SJCRH30 (cell line): ENCODE data around the gene SMTNL2. TPM values are rescaled to one million over a fixed set of nuclear protein-coding genes. Genes with fewer than 3 reads are reported as not detected.
"Not testable (repeated sequence)": the region's sequence is repeated elsewhere in the genome, so short reads cannot be mapped to it uniquely, and the experiment has no call there.

Experiments
- DNase-seq, 2 experiments: peaks; one replicate each; pipeline ENCODE4 v3.0.0-alpha.2; 2015 to 2020
- H3K27ac ChIP-seq: fragments of 250-450 bp; sonication (Bioruptor Pico); 2 replicates; pipeline ENCODE4 v1.5.1; 2020; ENCODE audit warnings: mild to moderate bottlenecking, moderate library complexity
- H3K27me3 ChIP-seq: fragments of 250-450 bp; sonication (Bioruptor Pico); 2 replicates; pipeline ENCODE4 v1.5.1; 2020; ENCODE audit warnings: mild to moderate bottlenecking, moderate library complexity
- H3K36me3 ChIP-seq: fragments of 250-450 bp; sonication (Bioruptor Pico); 2 replicates; pipeline ENCODE4 v1.5.1; 2020; ENCODE audit warnings: mild to moderate bottlenecking, moderate library complexity
- H3K4me1 ChIP-seq: fragments of 250-450 bp; sonication (Bioruptor Pico); 2 replicates; pipeline ENCODE4 v1.5.1; 2020; ENCODE audit warnings: mild to moderate bottlenecking, moderate library complexity
- H3K4me3 ChIP-seq: fragments of 250-450 bp; sonication (Bioruptor Pico); 2 replicates; pipeline ENCODE4 v1.5.1; 2020; ENCODE audit warnings: mild to moderate bottlenecking, moderate library complexity
- H3K9me3 ChIP-seq: fragments of 250-450 bp; sonication (Bioruptor Pico); replicated peaks from 2 replicates; pipeline ENCODE4 v1.5.1; 2020; ENCODE audit warnings: mild to moderate bottlenecking, moderate library complexity
- total RNA-seq: library from RNA; depleted of rRNA; stranded (reverse); fragments of >200 nt; shearing (Covaris generic); gene quantifications from 2 replicates; pipeline ENCODE4 v1.2.3, GENCODE V29; 2014; rRNA removed

The SMTNL2 gene
- total RNA-seq, 1 experiment from 2014 or later, result not detected

GRCh38 chr17:4648741-4649140 lies 64.4 kb downstream of the SMTNL2 start:
- Histone ChIP-seq H3K9me3 (no peaks in the 10 kb centered on the region), H3K27ac (no peak overlapping the region), H3K4me3 (no peak overlapping the region), H3K36me3 (no peaks in the 10 kb centered on the region), H3K27me3 (no peaks in the 10 kb centered on the region), H3K4me1 (peaks cover 17% of the 10 kb centered on the region; the same call in 1 of the 2 replicates)
- peak; percentile 33 to 65 for DNase-seq

GRCh38 chr17:4652997-4653396 lies 68.7 kb downstream of the SMTNL2 start:
- H3K4me1 ChIP-seq, result peaks cover 15% of the 10 kb centered on the region; the same call in 1 of the 2 replicates
- H3K27me3 ChIP-seq, result no peaks in the 10 kb centered on the region
- H3K4me3 ChIP-seq, result no peak overlapping the region
- no peak for DNase-seq
- H3K36me3 ChIP-seq, result no peaks in the 10 kb centered on the region
- no peaks in the 10 kb centered on the region for H3K9me3 ChIP-seq
- no peak overlapping the region for H3K27ac ChIP-seq

- not testable (repeated sequence) for H3K36me3 ChIP-seq, H3K27ac ChIP-seq, H3K4me1 ChIP-seq, H3K9me3 ChIP-seq, H3K4me3 ChIP-seq, DNase-seq, H3K27me3 ChIP-seq
These were observed 71.6 kb downstream of the SMTNL2 start for GRCh38 chr17:4655933-4656332.

- no peaks in the 10 kb centered on the region for H3K27me3 ChIP-seq
- H3K4me1 ChIP-seq, result no peaks in the 10 kb centered on the region
- H3K36me3 ChIP-seq, result no peaks in the 10 kb centered on the region
- H3K27ac ChIP-seq, result no peak overlapping the region
- no peak for DNase-seq
- H3K9me3 ChIP-seq, result no peaks in the 10 kb centered on the region
- H3K4me3 ChIP-seq, result no peak overlapping the region
These were observed 73.3 kb downstream of the SMTNL2 start for GRCh38 chr17:4657678-4658077.

Other genes starting within 250 kb of the SMTNL2 start
- gene UBE2G1, start 217.9 kb upstream of the SMTNL2 start, total RNA-seq, result 36.7 and 39.2 TPM in 2 replicates
- gene SPNS3, start 150.6 kb upstream of the SMTNL2 start, total RNA-seq, result not detected in 2 replicates
- 0.08 TPM in 1 of 2 replicates, not detected in the other for gene SPNS2, start 85.6 kb upstream of the SMTNL2 start, total RNA-seq
- gene MYBBP1A, start 29.1 kb upstream of the SMTNL2 start, total RNA-seq, result 37.0 and 40.3 TPM in 2 replicates
- gene GGT6, start 24.0 kb upstream of the SMTNL2 start, total RNA-seq, result not detected in 2 replicates
- gene ALOX15, start 57.1 kb downstream of the SMTNL2 start, total RNA-seq, result 3.0 and 3.6 TPM in 2 replicates
- 23.6 and 27.2 TPM in 2 replicates for gene PELP1, start 119.6 kb downstream of the SMTNL2 start, total RNA-seq
- 23.3 and 23.9 TPM in 2 replicates for gene ARRB2, start 126.1 kb downstream of the SMTNL2 start, total RNA-seq
- gene MED11, start 146.9 kb downstream of the SMTNL2 start, total RNA-seq, result 5.5 and 5.6 TPM in 2 replicates
- gene ZMYND15, start 155.3 kb downstream of the SMTNL2 start, total RNA-seq, result not detected in 2 replicates
- gene CXCL16, start 155.4 kb downstream of the SMTNL2 start, total RNA-seq, result not detected in 2 replicates
- gene TM4SF5, start 187.4 kb downstream of the SMTNL2 start, total RNA-seq, result not detected in 2 replicates
- 4.3 and 8.3 TPM in 2 replicates for gene VMO1, start 201.8 kb downstream of the SMTNL2 start, total RNA-seq
- not detected in 2 replicates for gene GLTPD2, start 204.4 kb downstream of the SMTNL2 start, total RNA-seq
- gene PSMB6, start 211.6 kb downstream of the SMTNL2 start, total RNA-seq, result 120 and 135 TPM in 2 replicates
- 11.7 and 14.8 TPM in 2 replicates for gene PLD2, start 222.6 kb downstream of the SMTNL2 start, total RNA-seq
- 12.2 and 12.4 TPM in 2 replicates for gene MINK1, start 248.8 kb downstream of the SMTNL2 start, total RNA-seq